GM13977 (cell line): Measurements from ENCODE around the gene ELOVL6.
"Not testable (repeated sequence)": the region's sequence is repeated elsewhere in the genome, so short reads cannot be mapped to it uniquely, and the experiment has no call there.

Experiments
- DNase-seq: peaks from one replicate; pipeline ENCODE4 v3.0.0; 2012; ENCODE audit warnings: low spot score
- CTCF ChIP-seq: IDR thresholded peaks from 2 replicates; pipeline ENCODE4 v1.5.1; 2012; ENCODE audit warnings: mild to moderate bottlenecking, control low read depth; ENCODE audit not compliant: insufficient read depth; ENCODE audit errors: extremely low read depth, missing control alignments
- in situ Hi-C: fragments of 300-500 bp; cut with MboI; formaldehyde crosslinking; loops from one replicate; pipeline ENCODE4 v1.12.0; 2022; ENCODE audit warnings: low sequenced_read_pairs, low pct_unique_long_range_greater_than_20kb, mixed read lengths, inconsistent platforms; ENCODE audit not compliant: unreplicated experiment

Gene ELOVL6, protein sequence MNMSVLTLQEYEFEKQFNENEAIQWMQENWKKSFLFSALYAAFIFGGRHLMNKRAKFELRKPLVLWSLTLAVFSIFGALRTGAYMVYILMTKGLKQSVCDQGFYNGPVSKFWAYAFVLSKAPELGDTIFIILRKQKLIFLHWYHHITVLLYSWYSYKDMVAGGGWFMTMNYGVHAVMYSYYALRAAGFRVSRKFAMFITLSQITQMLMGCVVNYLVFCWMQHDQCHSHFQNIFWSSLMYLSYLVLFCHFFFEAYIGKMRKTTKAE

DNA sequence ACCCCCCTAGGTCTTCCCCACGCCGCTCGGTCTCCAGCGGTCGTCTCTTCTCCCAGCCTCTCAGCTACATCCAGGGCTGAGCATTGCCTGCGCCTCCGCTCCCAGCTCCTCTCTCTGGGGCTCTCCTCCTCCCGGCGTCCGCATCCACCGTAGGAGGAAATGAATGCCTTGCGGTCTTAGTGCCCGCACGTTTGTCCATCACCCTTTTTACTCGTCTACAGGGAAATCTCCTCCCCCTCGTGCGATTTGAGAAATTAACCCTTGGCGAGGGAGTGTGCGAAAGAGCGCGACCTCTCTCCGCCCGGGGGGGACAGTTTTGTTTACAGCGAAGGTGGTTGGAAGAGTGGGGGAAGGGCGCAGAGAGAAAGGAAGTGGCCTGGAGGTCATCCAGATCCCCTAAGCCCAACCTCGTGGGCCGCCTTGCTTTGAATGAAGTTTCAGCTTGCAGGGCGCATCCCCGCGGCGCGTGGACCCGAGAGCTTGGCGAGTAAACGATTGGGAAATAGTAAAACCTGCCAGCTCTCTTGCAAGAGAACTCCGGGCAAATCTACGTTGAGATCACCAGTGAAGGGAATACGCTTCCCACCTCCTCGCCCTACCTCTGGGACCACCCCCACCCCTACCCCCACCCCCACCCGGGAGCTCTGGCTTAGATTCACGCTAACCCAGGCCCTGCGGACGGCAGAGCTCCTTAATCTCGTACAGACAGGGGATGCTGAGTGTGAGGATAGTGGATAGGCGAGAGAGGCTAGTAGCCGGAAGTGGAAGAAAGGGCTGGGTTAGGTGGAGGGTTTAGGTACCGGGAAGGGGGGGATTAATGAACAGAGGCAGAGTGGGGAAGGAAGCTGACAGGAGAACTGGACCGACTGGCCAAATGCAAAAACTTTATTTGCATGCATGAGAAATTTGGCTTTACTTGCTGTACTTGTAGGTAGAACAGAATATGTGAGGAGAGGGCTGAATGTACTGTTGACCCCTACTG, at the start of gene ELOVL6:
ELOVL6 (minus strand) TSS at position 181 of the 982 bp plus-strand sequence. CDS start 280 bp downstream, outside the sequence.
- in situ Hi-C loops = no loop called here
- peak; percentile 42 for DNase-seq

GRCh38 chr4:110248100-110248499, 49.7 kb upstream of the ELOVL6 start:
- in situ Hi-C loops = no loop called here
- no peak for DNase-seq
- no peak for TF ChIP-seq CTCF

More for the DNA sequence above, at the start of gene ELOVL6:
- no peak for TF ChIP-seq CTCF

GRCh38 chr4:110247591-110247990, 49.2 kb upstream of the ELOVL6 start:
- TF ChIP-seq CTCF = no peak
- no peak for DNase-seq
- in situ Hi-C loops = no loop called here

DNA sequence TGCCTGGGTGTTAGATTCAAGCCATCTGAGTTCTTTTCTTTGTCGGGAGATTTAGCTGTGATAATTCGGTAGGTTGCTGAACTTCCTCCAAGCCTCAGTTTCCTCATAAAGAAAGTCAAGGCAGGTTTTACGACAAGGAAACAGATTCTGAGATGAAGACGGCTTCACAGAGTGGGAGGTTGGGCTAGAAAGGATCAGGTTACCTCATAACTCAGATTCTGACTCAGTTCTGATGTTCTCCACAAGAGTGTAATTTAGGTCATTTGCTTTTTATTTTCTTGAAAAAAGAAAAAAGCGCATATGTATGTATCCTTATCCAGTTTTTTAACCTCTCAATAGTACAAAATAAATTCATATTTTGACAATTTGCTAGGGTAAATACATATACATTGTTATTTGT, 47.2 kb upstream of the ELOVL6 start:
- no peak for DNase-seq
- no peak for TF ChIP-seq CTCF
- in situ Hi-C loops = no loop called here

DNA sequence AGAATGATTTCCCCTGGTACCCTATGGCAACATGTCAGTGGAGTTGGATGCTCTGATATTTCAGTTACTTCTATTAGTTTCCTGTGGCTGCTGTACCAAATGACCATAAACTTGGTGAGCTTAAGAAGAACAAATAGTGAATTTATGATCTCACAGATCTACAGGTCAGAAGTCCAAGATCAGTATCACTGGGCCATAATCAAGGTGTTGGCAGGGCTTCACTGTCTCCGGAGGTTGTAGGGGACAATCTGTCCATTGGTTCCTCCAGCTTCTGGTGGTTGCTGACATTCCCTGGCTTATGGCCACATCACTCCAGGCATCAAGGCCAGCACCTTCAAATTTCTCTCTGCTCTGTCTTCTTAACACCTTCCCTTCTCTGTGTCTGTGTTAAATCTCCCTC, 37.9 kb upstream of the ELOVL6 start:
- TF ChIP-seq CTCF = no peak
- no peak for DNase-seq
- in situ Hi-C loops = no loop called here

DNA sequence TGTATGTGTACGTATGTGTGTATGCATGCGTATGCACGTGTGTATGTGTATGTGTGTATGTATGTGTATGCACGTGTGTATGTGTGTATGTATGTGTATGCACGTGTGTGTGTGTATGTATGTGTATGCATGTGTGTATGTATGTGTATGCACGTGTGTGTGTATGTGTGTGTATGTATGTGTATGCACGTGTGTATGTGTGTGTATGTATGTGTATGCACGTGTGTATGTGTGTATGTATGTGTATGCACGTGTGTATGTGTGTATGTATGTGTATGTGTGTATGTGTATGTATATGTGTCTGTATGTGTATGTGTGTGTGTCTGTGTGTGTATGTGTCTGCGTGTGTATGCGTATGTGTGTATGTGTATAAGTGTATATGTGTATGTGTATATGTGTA, 35.2 kb upstream of the ELOVL6 start:
- not testable (repeated sequence) for DNase-seq

DNA sequence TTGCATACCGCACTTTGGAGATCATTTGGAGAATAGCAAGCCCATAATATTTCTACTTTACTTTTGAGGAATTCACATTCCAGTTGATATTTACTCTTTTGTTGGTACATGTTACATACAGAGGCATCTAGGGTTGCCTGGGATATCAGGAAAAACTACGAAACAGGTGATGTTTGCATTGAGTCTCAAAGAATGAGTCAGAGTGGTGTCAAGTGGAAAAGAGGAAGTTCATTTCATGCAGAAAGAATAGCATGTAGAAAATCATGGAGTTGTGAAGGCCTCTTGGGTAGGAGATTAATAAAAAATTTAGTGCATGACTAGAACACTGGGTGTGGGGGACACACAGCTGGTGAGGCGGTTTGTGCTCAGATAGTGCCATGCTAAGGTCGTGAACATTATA, 33.5 kb upstream of the ELOVL6 start:
- TF ChIP-seq CTCF = no peak

More for the DNA sequence above, 35.2 kb upstream of the ELOVL6 start:
- in situ Hi-C loops = not testable (repeated sequence)

More for the DNA sequence above, 33.5 kb upstream of the ELOVL6 start:
- in situ Hi-C loops = no loop called here
- DNase-seq = no peak
